ENCODE data around the gene PDZD4.

PDZD4 gene

GRCh38 chrX:153789654-153790053 is 40.7 kb downstream of the PDZD4 start:
- no peak for DNase-seq (ENCODE audit: low read depth, low spot score)

GRCh38 chrX:153786669-153787068 is 43.7 kb downstream of the PDZD4 start:
- no peak for DNase-seq (ENCODE audit: low read depth, low spot score)

GRCh38 chrX:153784325-153784967 is 45.9 kb downstream of the PDZD4 start:
- no peak for DNase-seq (ENCODE audit: low read depth, low spot score)

GRCh38 chrX:153783378-153784013 is 46.8 kb downstream of the PDZD4 start:
- DNase-seq (ENCODE audit: low read depth, low spot score), result no peak

- no peak for DNase-seq (ENCODE audit: low read depth, low spot score)
These were observed 47.5 kb downstream of the PDZD4 start for GRCh38 chrX:153782871-153783270.

- no peak for DNase-seq (ENCODE audit: low read depth, low spot score)
These were observed 48.0 kb downstream of the PDZD4 start for GRCh38 chrX:153782313-153782712.

- DNase-seq (ENCODE audit: low read depth, low spot score), result no peak
These were observed 48.8 kb downstream of the PDZD4 start for GRCh38 chrX:153781428-153782047.

GRCh38 chrX:153780678-153781427 is 49.5 kb downstream of the PDZD4 start, which contains the start of gene SRPK3:
SRPK3 (plus strand) TSS chrX:153781041; CDS start chrX:153781087, 46 bp downstream.
- DNase-seq (ENCODE audit: low read depth, low spot score), result no peak

- DNase-seq (ENCODE audit: low read depth, low spot score), result no peak
These were observed 50.3 kb downstream of the PDZD4 start for GRCh38 chrX:153779891-153780677.

- DNase-seq (ENCODE audit: low read depth, low spot score), result no peak
These were observed 51.7 kb downstream of the PDZD4 start for GRCh38 chrX:153778684-153779101.

- no peak for DNase-seq (ENCODE audit: low read depth, low spot score)
These were observed 52.2 kb downstream of the PDZD4 start for GRCh38 chrX:153778181-153778580.

- no peak for DNase-seq (ENCODE audit: low read depth, low spot score)
These were observed 52.9 kb downstream of the PDZD4 start for GRCh38 chrX:153777261-153778090.

GRCh38 chrX:153776611-153777045 is 53.7 kb downstream of the PDZD4 start:
- DNase-seq (ENCODE audit: low read depth, low spot score), result no peak

GRCh38 chrX:153776120-153776599 is 54.2 kb downstream of the PDZD4 start:
- DNase-seq (ENCODE audit: low read depth, low spot score), result no peak

- DNase-seq (ENCODE audit: low read depth, low spot score), result no peak
These were observed 54.8 kb downstream of the PDZD4 start for GRCh38 chrX:153775293-153776119.

GRCh38 chrX:153774576-153775292 is 55.6 kb downstream of the PDZD4 start:
- no peak for DNase-seq (ENCODE audit: low read depth, low spot score)

- DNase-seq (ENCODE audit: low read depth, low spot score), result no peak
These were observed 56.4 kb downstream of the PDZD4 start for GRCh38 chrX:153773741-153774575.

- DNase-seq (ENCODE audit: low read depth, low spot score), result no peak
These were observed 57.1 kb downstream of the PDZD4 start for GRCh38 chrX:153773218-153773611.

Data from activated CD4-positive, CD25-positive, alpha-beta regulatory T cell treated with anti-CD3 and anti-CD28 coated beads, Interleukin-2, amount 50 U/mL, for 16 hours (primary cell).